CD14-positive monocyte (primary cell): ENCODE data around the gene SOAT2. TPM values are rescaled to one million over a fixed set of nuclear protein-coding genes. Genes with fewer than 3 reads are reported as not detected.
"Not testable (repeated sequence)": the region's sequence is repeated elsewhere in the genome, so short reads cannot be mapped to it uniquely, and the experiment has no call there.

Experiments
- DNase-seq, 3 donors: peaks; one replicate each; pipeline ENCODE4 v3.0.0-alpha.2; 2011 to 2022
- H2AFZ ChIP-seq: 2 replicates; pipeline ENCODE4 v1.6.0; 2012; ENCODE audit warnings: mild to moderate bottlenecking, low read depth, low read length, inconsistent platforms; ENCODE audit not compliant: insufficient read depth, poor library complexity, severe bottlenecking
- H3K27ac ChIP-seq, 2 donors: 1 replicate in 1 of 2; 2 replicates in 1 of 2; pipeline ENCODE4 v1.5.1; 2012 to 2013; ENCODE audit warnings: low read length in 2 of 2, control low read depth in 1 of 2, inconsistent platforms in 1 of 2, low read depth in 1 of 2, mild to moderate bottlenecking in 1 of 2
- H3K27me3 ChIP-seq, 2 donors: one replicate each; pipeline versions ENCODE4 v1.6.0 to v1.6.1; 2011 to 2013; ENCODE audit warnings: low read length in 2 of 2; ENCODE audit not compliant: control insufficient read depth in 2 of 2, insufficient read depth in 2 of 2
- H3K36me3 ChIP-seq, 2 donors: replicated peaks in 1 of 2; 1 replicate in 1 of 2; 2 replicates in 1 of 2; pipeline versions ENCODE4 v1.5.1 to v1.6.1; 2012 to 2013; ENCODE audit warnings: low read length in 2 of 2, control low read depth in 1 of 2, inconsistent platforms in 1 of 2, mild to moderate bottlenecking in 1 of 2; ENCODE audit not compliant: insufficient read depth in 2 of 2, control insufficient read depth in 1 of 2
- H3K4me1 ChIP-seq, 2 donors: 1 replicate in 1 of 2; 2 replicates in 1 of 2; pipeline versions ENCODE4 v1.5.1 to v1.6.1; 2012 to 2013; ENCODE audit warnings: low read length in 2 of 2, control low read depth in 1 of 2, inconsistent platforms in 1 of 2, mild to moderate bottlenecking in 1 of 2, moderate library complexity in 1 of 2; ENCODE audit not compliant: insufficient read depth in 2 of 2, control insufficient read depth in 1 of 2
- H3K4me2 ChIP-seq: replicated peaks from 2 replicates; pipeline ENCODE3; 2012; ENCODE audit warnings: low read length, moderate library complexity, mild to moderate bottlenecking; ENCODE audit not compliant: poor library complexity, severe bottlenecking; ENCODE audit errors: extremely low read depth
- H3K4me3 ChIP-seq, 3 experiments: fragments of 200-600 bp in 1 of 3; sonication (generic) in 1 of 3; replicated peaks in 1 of 3; 1 replicate in 2 of 3; 2 replicates in 1 of 3; pipeline ENCODE4 v1.5.1; 2011 to 2013; ENCODE audit warnings: low read length in 3 of 3, mild to moderate bottlenecking in 3 of 3, control low read depth in 2 of 3, low read depth in 2 of 3, inconsistent platforms in 1 of 3, moderate library complexity in 1 of 3
- H3K79me2 ChIP-seq: 2 replicates; pipeline ENCODE4 v1.6.0; 2012; ENCODE audit warnings: mild to moderate bottlenecking, control low read depth, inconsistent platforms, low read length, moderate library complexity; ENCODE audit not compliant: insufficient read depth
- H3K9ac ChIP-seq: 2 replicates; pipeline ENCODE4 v1.6.0; 2017; ENCODE audit warnings: low read length, mild to moderate bottlenecking; ENCODE audit not compliant: insufficient read depth, poor library complexity, severe bottlenecking
- H3K9me3 ChIP-seq, 2 donors: replicated peaks in 1 of 2; 1 replicate in 1 of 2; 2 replicates in 1 of 2; pipeline versions ENCODE4 v1.5.1 to v1.6.1; 2012 to 2013; ENCODE audit warnings: low read length in 2 of 2, control low read depth in 1 of 2; ENCODE audit not compliant: control insufficient read depth in 1 of 2, insufficient read depth in 1 of 2
- H4K20me1 ChIP-seq: 2 replicates; pipeline ENCODE4 v1.6.0; 2012; ENCODE audit warnings: mild to moderate bottlenecking, low read length, control low read depth, moderate library complexity; ENCODE audit not compliant: insufficient read depth
- H3K27ac Mint-ChIP-seq, 7 donors: one replicate each; pipeline ENCODE4 v1.8.0; 2020; ENCODE audit warnings: mild to moderate bottlenecking in 7 of 7, mixed read lengths in 7 of 7, moderate library complexity in 6 of 7, inconsistent platforms in 2 of 7
- H3K27me3 Mint-ChIP-seq, 3 donors: one replicate each; pipeline ENCODE4 v1.8.0; 2021 to 2022; ENCODE audit warnings: low read depth in 3 of 3, mild to moderate bottlenecking in 3 of 3, mixed read lengths in 3 of 3, moderate library complexity in 3 of 3, inconsistent platforms in 1 of 3
- H3K36me3 Mint-ChIP-seq, 2 donors: one replicate each; pipeline ENCODE4 v1.8.0; 2020; ENCODE audit warnings: mixed read lengths in 2 of 2, inconsistent platforms in 1 of 2, mild to moderate bottlenecking in 1 of 2
- H3K4me1 Mint-ChIP-seq: one replicate; pipeline ENCODE4 v1.8.0; 2020; ENCODE audit warnings: mild to moderate bottlenecking, mixed read lengths
- H3K4me3 Mint-ChIP-seq, 2 donors: one replicate each; pipeline ENCODE4 v1.8.0; 2020; ENCODE audit warnings: mild to moderate bottlenecking in 2 of 2, mixed read lengths in 2 of 2, moderate library complexity in 1 of 2
- H3K9me3 Mint-ChIP-seq, 7 donors: one replicate each; pipeline ENCODE4 v1.8.0; 2020 to 2022; ENCODE audit warnings: mixed read lengths in 7 of 7, mild to moderate bottlenecking in 6 of 7, moderate library complexity in 6 of 7, inconsistent platforms in 2 of 7
- CTCF ChIP-seq: fragments of 200-600 bp; IDR thresholded peaks from one replicate; pipeline ENCODE4 v1.8.0; 2022; ENCODE audit warnings: antibody characterized with exemption, mild to moderate bottlenecking
- WGBS: methylation state at CpG from one replicate; pipeline ENCODE4 v1.1.5; 2013; ENCODE audit warnings: missing lambda C conversion rate; ENCODE audit not compliant: insufficient coverage; 5-methylcytosine and 5-hydroxymethylcytosine counted together
- intact Hi-C, 2 donors: fragments of 100-400 bp; cut with micrococcal nuclease; formaldehyde crosslinking; loops; one replicate each; pipeline versions ENCODE4 v1.15.0 to v1.15.1; 2023
- polyA plus RNA-seq, 3 donors: library from polyadenylated mRNA; depleted of rRNA in 1 of 3; unstranded in 2 of 3; stranded (reverse) in 1 of 3; fragments of 300-500 nt in 2 of 3; fragments of >200 nt in 1 of 3; fragmentation: Illumina TruSeq in 2 of 3; gene quantifications; 1 replicate in 2 of 3; 2 replicates in 1 of 3; pipeline ENCODE4 v1.2.3, GENCODE V29; 2012 to 2021

SOAT2 gene
- polyA plus RNA-seq, 3 donors, result not detected

GRCh38 chr12:53161119-53161911 lies 58.0 kb downstream of the SOAT2 start:
- Histone ChIP-seq H3K36me3 (peaks cover 0 to 5% of the 10 kb centered on the region in 2 donors), H4K20me1 (no peaks in the 10 kb centered on the region), H3K4me2 (no peak overlapping the region), H3K4me3 (no peak overlapping the region), H2AFZ (no peak overlapping the region), H3K4me1 (no peaks in the 10 kb centered on the region), H3K9ac (no peak overlapping the region), H3K9me3 (no peaks in the 10 kb centered on the region), H3K27me3 (no peaks in the 10 kb centered on the region), H3K27ac (no peak overlapping the region), H3K79me2 (no peaks in the 10 kb centered on the region)
- no peak for DNase-seq
- no peak for TF ChIP-seq CTCF
- Mint-ChIP-seq H3K4me1 (peaks cover 5% of the 10 kb centered on the region), H3K36me3 (peaks cover 6 to 21% of the 10 kb centered on the region in 2 donors), H3K27me3 (peaks cover 0 to 4% (median 1%) of the 10 kb centered on the region in 3 donors), H3K4me3 (no peak overlapping the region), H3K9me3 (no peaks in the 10 kb centered on the region), H3K27ac (peak overlapping the region in 1 of 7 donors; percentile 68)
- intact Hi-C loops, result no loop called here
- WGBS, result 97% methylated on average over 7 of the region's 8 CpGs

- DNase-seq, intact Hi-C loops, H3K79me2 ChIP-seq, H3K27me3 ChIP-seq, H2AFZ ChIP-seq, H3K27ac ChIP-seq, H3K27me3 Mint-ChIP-seq, H3K9me3 Mint-ChIP-seq, H3K36me3 ChIP-seq, H3K9me3 ChIP-seq, H3K4me1 Mint-ChIP-seq, H4K20me1 ChIP-seq, H3K4me3 ChIP-seq, H3K4me3 Mint-ChIP-seq, H3K4me1 ChIP-seq, H3K4me2 ChIP-seq, H3K9ac ChIP-seq: not testable (repeated sequence)
- Mint-ChIP-seq H3K27ac (peak overlapping the region in 1 of 7 donors; percentile 31), H3K36me3 (peaks cover 12 to 26% of the 10 kb centered on the region in 2 donors)
- 100% methylated on average over 1 of the region's 2 CpGs for WGBS
These were observed 59.7 kb downstream of the SOAT2 start for GRCh38 chr12:53163008-53163407.
